Calu3 (cell line): ENCODE data around the gene PCDH19. TPM values are rescaled to one million over a fixed set of nuclear protein-coding genes. Genes with fewer than 3 reads are reported as not detected.

Experiments
- BruUV-seq: library from RNA; stranded (reverse); fragments of 400-500 nt; replicated peaks from 2 replicates; lab custom pipeline; 2021; lab: Mats Ljungman, UMichigan
- CTCF ChIA-PET: fragments of 300-600 bp; sonication (Branson Sonifier 250); formaldehyde crosslinking; loops from one replicate; lab custom pipeline; 2022; ENCODE audit warnings: antibody characterized with exemption; lab: Charles Lee
- DNase-seq: peaks from one replicate; pipeline ENCODE4 v3.0.0; 2022
- H3K27ac Mint-ChIP-seq: one replicate; pipeline ENCODE4 v1.8.0; 2022; ENCODE audit warnings: mixed read lengths; ENCODE audit not compliant: unreplicated experiment
- H3K27me3 Mint-ChIP-seq: one replicate; pipeline ENCODE4 v1.8.0; 2022; ENCODE audit warnings: mixed read lengths; ENCODE audit not compliant: unreplicated experiment
- H3K36me3 Mint-ChIP-seq: one replicate; pipeline ENCODE4 v1.8.0; 2022; ENCODE audit warnings: mild to moderate bottlenecking, moderate library complexity, mixed read lengths; ENCODE audit not compliant: insufficient read depth, unreplicated experiment
- H3K4me1 Mint-ChIP-seq: one replicate; pipeline ENCODE4 v1.8.0; 2022; ENCODE audit warnings: mild to moderate bottlenecking, low read depth, mixed read lengths; ENCODE audit not compliant: unreplicated experiment
- H3K4me3 Mint-ChIP-seq: one replicate; pipeline ENCODE4 v1.8.0; 2022; ENCODE audit warnings: mild to moderate bottlenecking, low read depth, moderate library complexity, mixed read lengths; ENCODE audit not compliant: unreplicated experiment
- H3K9me3 Mint-ChIP-seq: one replicate; pipeline ENCODE4 v1.8.0; 2022; ENCODE audit warnings: low read depth, mixed read lengths; ENCODE audit not compliant: unreplicated experiment
- CTCF ChIP-seq: fragments of 200-600 bp; IDR thresholded peaks from one replicate; pipeline ENCODE4 v1.8.0; 2022; ENCODE audit warnings: antibody characterized with exemption; ENCODE audit not compliant: unreplicated experiment
- intact Hi-C: fragments of 100-400 bp; cut with micrococcal nuclease; formaldehyde crosslinking; loops from one replicate; pipeline ENCODE4 v1.10.0; 2022; ENCODE audit not compliant: unreplicated experiment
- total RNA-seq: library from RNA; stranded (reverse); gene quantifications from 2 replicates; pipeline ENCODE4 v1.2.3, GENCODE V29; 2022

The PCDH19 gene
- total RNA-seq, 1 experiment from 2014 or later, result 0.50 TPM

- CTCF ChIA-PET, result no interaction called here
- no TSS peak for BruUV-seq
- intact Hi-C loops, result no loop called here
- no peak overlapping the region for H3K27ac Mint-ChIP-seq
- H3K27me3 Mint-ChIP-seq, result no peaks in the 10 kb centered on the region
- TF ChIP-seq CTCF, result no peak
- H3K9me3 Mint-ChIP-seq, result no peaks in the 10 kb centered on the region
- DNase-seq, result no peak
- H3K4me3 Mint-ChIP-seq, result no peak overlapping the region
- no peaks in the 10 kb centered on the region for H3K36me3 Mint-ChIP-seq
- H3K4me1 Mint-ChIP-seq, result no peaks in the 10 kb centered on the region
These were observed 36.4 kb downstream of the PCDH19 start for GRCh38 chrX:100373673-100374072.

- no TSS peak for BruUV-seq
- intact Hi-C loops, result loop anchor here (2.0 kb wide), 1 partner anchor 45 kb away; no protein-coding TSS in a partner anchor
- no peaks in the 10 kb centered on the region for H3K27me3 Mint-ChIP-seq
These were observed 41.9 kb downstream of the PCDH19 start for GRCh38 chrX:100368167-100368566.

DNA sequence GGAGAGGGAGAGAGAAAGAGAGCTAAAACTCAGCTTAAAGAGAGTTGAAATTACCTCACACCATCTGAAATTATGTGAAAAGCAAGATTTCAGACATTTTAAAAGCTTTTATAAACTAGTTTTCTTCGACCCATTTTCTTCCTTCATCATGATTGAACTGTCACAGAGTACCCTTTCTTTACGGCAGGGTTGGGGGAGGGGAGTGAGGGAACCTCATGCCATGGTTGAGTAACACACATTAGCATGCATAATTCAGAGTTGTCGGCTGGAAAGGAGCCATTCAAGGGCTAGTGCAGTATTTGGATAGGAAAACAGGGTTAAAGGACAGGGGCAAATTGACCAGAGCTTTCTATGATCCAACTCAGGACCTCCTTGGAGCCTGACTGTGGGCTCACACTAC is 46.2 kb downstream of the PCDH19 start:
- H3K9me3 Mint-ChIP-seq, result no peaks in the 10 kb centered on the region
- no peaks in the 10 kb centered on the region for H3K27me3 Mint-ChIP-seq
- intact Hi-C loops, result no loop called here
- H3K27ac Mint-ChIP-seq, result no peak overlapping the region
- BruUV-seq, result no TSS peak
- H3K4me1 Mint-ChIP-seq, result no peaks in the 10 kb centered on the region
- TF ChIP-seq CTCF, result no peak
- H3K36me3 Mint-ChIP-seq, result no peaks in the 10 kb centered on the region
- DNase-seq, result no peak
- no peak overlapping the region for H3K4me3 Mint-ChIP-seq
- CTCF ChIA-PET, result no interaction called here

More at GRCh38 chrX:100368167-100368566, 41.9 kb downstream of the PCDH19 start:
- no peak overlapping the region for H3K4me3 Mint-ChIP-seq
- DNase-seq, result peak; percentile 18
- CTCF ChIA-PET, result interaction anchor here (0.8 to 1.3 kb wide), 6 partner anchors 8 to 247 kb away, joined by 3 to 21 read pairs (median 3); no protein-coding TSS in a partner anchor
- no peaks in the 10 kb centered on the region for H3K9me3 Mint-ChIP-seq
- no peaks in the 10 kb centered on the region for H3K36me3 Mint-ChIP-seq
- no peak overlapping the region for H3K27ac Mint-ChIP-seq
- no peak for TF ChIP-seq CTCF
- no peaks in the 10 kb centered on the region for H3K4me1 Mint-ChIP-seq

GRCh38 chrX:100358766-100359165 is 51.3 kb downstream of the PCDH19 start:
- intact Hi-C loops, result no loop called here
- TF ChIP-seq CTCF, result no peak
- no peaks in the 10 kb centered on the region for H3K9me3 Mint-ChIP-seq
- no peak for DNase-seq
- H3K36me3 Mint-ChIP-seq, result no peaks in the 10 kb centered on the region
- H3K27me3 Mint-ChIP-seq, result no peaks in the 10 kb centered on the region
- CTCF ChIA-PET, result no interaction called here
- no peaks in the 10 kb centered on the region for H3K4me1 Mint-ChIP-seq
- BruUV-seq, result no TSS peak
- no peak overlapping the region for H3K4me3 Mint-ChIP-seq
- no peak overlapping the region for H3K27ac Mint-ChIP-seq
